Measurements from ENCODE around the gene PLXNA2.

GRCh38 chr1:208289716-208290115 is 45.5 kb upstream of the PLXNA2 start:
- TF ChIP-seq FOXP2 (optimal IDR thresholded peaks at IDR 0.05; ENCODE audit: borderline replicate concordance, extremely low read depth, extremely low read length, insufficient read depth) (no peak), POLR2AphosphoS5 (IDR thresholded peaks at IDR 0.05; ENCODE audit: low read depth, low read length) (no peak), SIN3A (IDR thresholded peaks at IDR 0.05; ENCODE audit: borderline replicate concordance, insufficient read depth, low read length) (no peak), TAF1 (IDR thresholded peaks at IDR 0.05; ENCODE audit: borderline replicate concordance, insufficient read depth, low read length) (no peak), REST (IDR thresholded peaks at IDR 0.05; ENCODE audit: insufficient read depth in 1 of 2, low read depth in 2 of 2, low read length in 2 of 2) (no peak)
